Naive thymus-derived CD4-positive, alpha-beta T cell (primary cell): ENCODE results near the gene GALNT13. TPM values are rescaled to one million over a fixed set of nuclear protein-coding genes. Genes with fewer than 3 reads are reported as not detected.

Experiments used
- ATAC-seq: fragments of 150-1000 bp; cut with Tn5 transposase; 2 replicates; pipeline ENCODE4 v1.10.0; 2021; ENCODE audit warnings: mild to moderate bottlenecking, moderate library complexity
- CTCF ChIA-PET: fragments of 350-600 bp; sonication (Branson Sonifier 250); formaldehyde crosslinking; loops from one replicate; lab custom pipeline; 2021; ENCODE audit warnings: antibody characterized with exemption; lab: Charles Lee
- POLR2A ChIA-PET: fragments of 350-600 bp; sonication (Branson Sonifier 250); formaldehyde crosslinking; loops from one replicate; lab custom pipeline; 2021; ENCODE audit warnings: antibody characterized with exemption, inconsistent platforms; lab: Charles Lee
- DNase-seq, 9 donors: peaks; one replicate each; pipeline versions ENCODE4 v3.0.0 to v3.0.0-alpha.2; 2020 to 2022; ENCODE audit warnings: mixed read lengths in 1 of 9
- H3K27ac ChIP-seq: one replicate; pipeline ENCODE4 v1.7.0; 2013; ENCODE audit warnings: mild to moderate bottlenecking, low read depth, low read length, moderate library complexity
- H3K27me3 ChIP-seq, 2 donors: one replicate each; pipeline ENCODE4 v1.7.0; 2013; ENCODE audit warnings: low read length in 2 of 2, mild to moderate bottlenecking in 2 of 2, moderate library complexity in 2 of 2; ENCODE audit not compliant: control insufficient read depth in 2 of 2, insufficient read depth in 2 of 2
- H3K36me3 ChIP-seq, 3 experiments: 1 replicate in 2 of 3; 2 replicates in 1 of 3; pipeline ENCODE4 v1.7.0; 2013; ENCODE audit warnings: low read length in 3 of 3, mild to moderate bottlenecking in 3 of 3, moderate library complexity in 1 of 3; ENCODE audit not compliant: insufficient read depth in 3 of 3, control insufficient read depth in 2 of 3
- H3K4me1 ChIP-seq, 2 donors: one replicate each; pipeline ENCODE4 v1.7.0; 2013; ENCODE audit warnings: low read length in 2 of 2, mild to moderate bottlenecking in 2 of 2, moderate library complexity in 1 of 2; ENCODE audit not compliant: control insufficient read depth in 2 of 2, insufficient read depth in 2 of 2
- H3K4me3 ChIP-seq: 2 replicates; pipeline ENCODE4 v1.7.0; 2013; ENCODE audit warnings: mild to moderate bottlenecking, low read length
- H3K9me3 ChIP-seq, 3 experiments: 1 replicate in 2 of 3; 2 replicates in 1 of 3; pipeline ENCODE4 v1.7.0; 2013; ENCODE audit warnings: low read length in 3 of 3; ENCODE audit not compliant: control insufficient read depth in 2 of 3
- H3K27ac Mint-ChIP-seq, 9 donors: one replicate each; pipeline ENCODE4 v1.8.0; 2020 to 2022; ENCODE audit warnings: mixed read lengths in 9 of 9, mild to moderate bottlenecking in 8 of 9, moderate library complexity in 5 of 9, inconsistent platforms in 2 of 9
- H3K27me3 Mint-ChIP-seq, 5 donors: one replicate each; pipeline ENCODE4 v1.8.0; 2021 to 2022; ENCODE audit warnings: mixed read lengths in 5 of 5, mild to moderate bottlenecking in 1 of 5
- H3K36me3 Mint-ChIP-seq, 5 donors: one replicate each; pipeline ENCODE4 v1.8.0; 2020 to 2022; ENCODE audit warnings: mixed read lengths in 5 of 5, mild to moderate bottlenecking in 3 of 5, inconsistent platforms in 1 of 5
- H3K4me1 Mint-ChIP-seq, 7 donors: one replicate each; pipeline ENCODE4 v1.8.0; 2020 to 2022; ENCODE audit warnings: mixed read lengths in 7 of 7, mild to moderate bottlenecking in 3 of 7, inconsistent platforms in 1 of 7
- H3K4me3 Mint-ChIP-seq, 10 donors: one replicate each; pipeline ENCODE4 v1.8.0; 2020 to 2022; ENCODE audit warnings: mild to moderate bottlenecking in 10 of 10, mixed read lengths in 10 of 10, moderate library complexity in 6 of 10, inconsistent platforms in 2 of 10
- H3K9me3 Mint-ChIP-seq, 11 donors: one replicate each; pipeline ENCODE4 v1.8.0; 2020 to 2022; ENCODE audit warnings: mixed read lengths in 11 of 11, mild to moderate bottlenecking in 4 of 11, inconsistent platforms in 1 of 11, moderate library complexity in 1 of 11
- intact Hi-C, 2 donors: fragments of 100-400 bp; cut with micrococcal nuclease; formaldehyde crosslinking; loops; one replicate each; pipeline ENCODE4 v1.15.1; 2023
- polyA plus RNA-seq, 2 donors: library from polyadenylated mRNA; unstranded; fragments of 300-500 nt; fragmentation: Illumina TruSeq; gene quantifications; one replicate each; pipeline ENCODE4 v1.2.3, GENCODE V29; 2021
- total RNA-seq, 6 experiments: library from RNA in 5 of 6; stranded (reverse) in 5 of 6; gene quantifications; 1 replicate in 5 of 6; 2 replicates in 1 of 6; pipeline ENCODE4 v1.2.3 and lab custom pipeline; 2021 to 2026

GALNT13 gene
- total and polyA plus RNA-seq, 7 experiments from 2014 or later, result 0.44 TPM; not detected in 6

- peaks cover 0 to 20% (median 1%) of the 10 kb centered on the region in 11 donors for H3K9me3 Mint-ChIP-seq
- H3K4me3 ChIP-seq, result no peak overlapping the region
- H3K36me3 ChIP-seq, result no peaks in the 10 kb centered on the region
- no peaks in the 10 kb centered on the region for H3K4me1 ChIP-seq
- no peaks in the 10 kb centered on the region for H3K9me3 ChIP-seq
- ChIA-PET POLR2A (no interaction called here), CTCF (interaction anchor here (0.5 kb wide), 1 partner anchor 71 kb away, joined by 4 read pairs; no protein-coding TSS in a partner anchor)
- H3K4me1 Mint-ChIP-seq, result no peaks in the 10 kb centered on the region
- H3K36me3 Mint-ChIP-seq, result no peaks in the 10 kb centered on the region
- no peaks in the 10 kb centered on the region for H3K27me3 ChIP-seq
- DNase-seq (no peak), ATAC-seq (no peak)
- H3K4me3 Mint-ChIP-seq, result no peak overlapping the region
- H3K27ac ChIP-seq, result no peak overlapping the region
- intact Hi-C loops, result no loop called here
- H3K27me3 Mint-ChIP-seq, result no peaks in the 10 kb centered on the region
- peak overlapping the region in 1 of 9 donors; percentile 56 for H3K27ac Mint-ChIP-seq
These were observed 357.0 kb downstream of the GALNT13 start for GRCh38 chr2:154228566-154229280.

GRCh38 chr2:154229966-154230365, 358.2 kb downstream of the GALNT13 start:
- DNase-seq, result no peak
- Histone ChIP-seq H3K27ac (no peak overlapping the region), H3K4me1 (no peaks in the 10 kb centered on the region), H3K27me3 (no peaks in the 10 kb centered on the region), H3K36me3 (no peaks in the 10 kb centered on the region), H3K9me3 (no peaks in the 10 kb centered on the region), H3K4me3 (no peak overlapping the region)
- ChIA-PET POLR2A (no interaction called here), CTCF (no interaction called here)
- Mint-ChIP-seq H3K4me1 (no peaks in the 10 kb centered on the region), H3K9me3 (peaks cover 0 to 20% (median 2%) of the 10 kb centered on the region in 11 donors), H3K36me3 (no peaks in the 10 kb centered on the region), H3K4me3 (no peak overlapping the region), H3K27me3 (no peaks in the 10 kb centered on the region), H3K27ac (no peak overlapping the region)
- ATAC-seq, result no peak
- intact Hi-C loops, result no loop called here

- ChIA-PET POLR2A (no interaction called here), CTCF (no interaction called here)
- intact Hi-C loops, result no loop called here
- H3K27ac ChIP-seq, result no peak overlapping the region
- ATAC-seq (no peak), DNase-seq (no peak)
- Mint-ChIP-seq H3K4me1 (no peaks in the 10 kb centered on the region), H3K4me3 (no peak overlapping the region), H3K27me3 (no peaks in the 10 kb centered on the region), H3K9me3 (peaks cover 0 to 14% (median 1%) of the 10 kb centered on the region in 11 donors), H3K27ac (no peak overlapping the region), H3K36me3 (no peaks in the 10 kb centered on the region)
- H3K9me3 ChIP-seq, result no peaks in the 10 kb centered on the region
- H3K4me1 ChIP-seq, result no peaks in the 10 kb centered on the region
- H3K4me3 ChIP-seq, result no peak overlapping the region
- H3K27me3 ChIP-seq, result no peaks in the 10 kb centered on the region
- no peaks in the 10 kb centered on the region for H3K36me3 ChIP-seq
These were observed 359.3 kb downstream of the GALNT13 start for GRCh38 chr2:154231021-154231420.

GRCh38 chr2:154233231-154233630, 361.5 kb downstream of the GALNT13 start:
- DNase-seq (no peak), ATAC-seq (no peak)
- Mint-ChIP-seq H3K36me3 (no peaks in the 10 kb centered on the region), H3K27me3 (no peaks in the 10 kb centered on the region), H3K9me3 (peaks cover 0 to 14% (median 1%) of the 10 kb centered on the region in 11 donors), H3K27ac (no peak overlapping the region), H3K4me3 (no peak overlapping the region), H3K4me1 (no peaks in the 10 kb centered on the region)
- intact Hi-C loops, result no loop called here
- Histone ChIP-seq H3K4me1 (no peaks in the 10 kb centered on the region), H3K9me3 (no peaks in the 10 kb centered on the region), H3K4me3 (no peak overlapping the region), H3K27me3 (no peaks in the 10 kb centered on the region), H3K27ac (no peak overlapping the region), H3K36me3 (no peaks in the 10 kb centered on the region)
- ChIA-PET POLR2A (no interaction called here), CTCF (no interaction called here)

GRCh38 chr2:154238252-154238651, 366.5 kb downstream of the GALNT13 start:
- Histone ChIP-seq H3K4me3 (no peak overlapping the region), H3K27me3 (no peaks in the 10 kb centered on the region), H3K9me3 (no peaks in the 10 kb centered on the region), H3K4me1 (no peaks in the 10 kb centered on the region), H3K27ac (no peak overlapping the region), H3K36me3 (no peaks in the 10 kb centered on the region)
- ChIA-PET CTCF (interaction anchor here (0.6 kb wide), 1 partner anchor 14 kb away, joined by 5 read pairs; no protein-coding TSS in a partner anchor), POLR2A (no interaction called here)
- Mint-ChIP-seq H3K4me1 (no peaks in the 10 kb centered on the region), H3K27ac (no peak overlapping the region), H3K4me3 (no peak overlapping the region), H3K9me3 (peaks cover 0 to 8% (median 0%) of the 10 kb centered on the region in 11 donors), H3K36me3 (no peaks in the 10 kb centered on the region), H3K27me3 (no peaks in the 10 kb centered on the region)
- no peak for DNase-seq
- intact Hi-C loops, result no loop called here
- no peak for ATAC-seq

GRCh38 chr2:154240316-154240715, 368.6 kb downstream of the GALNT13 start:
- Histone ChIP-seq H3K27ac (no peak overlapping the region), H3K36me3 (no peaks in the 10 kb centered on the region), H3K4me3 (no peak overlapping the region), H3K4me1 (no peaks in the 10 kb centered on the region), H3K9me3 (no peaks in the 10 kb centered on the region), H3K27me3 (no peaks in the 10 kb centered on the region)
- H3K36me3 Mint-ChIP-seq, result no peaks in the 10 kb centered on the region
- ChIA-PET POLR2A (no interaction called here), CTCF (no interaction called here)
- H3K27me3 Mint-ChIP-seq, result no peaks in the 10 kb centered on the region
- no peaks in the 10 kb centered on the region for H3K4me1 Mint-ChIP-seq
- DNase-seq (no peak), ATAC-seq (no peak)
- H3K4me3 Mint-ChIP-seq, result no peak overlapping the region
- intact Hi-C loops, result no loop called here
- H3K9me3 Mint-ChIP-seq, result no peaks in the 10 kb centered on the region
- H3K27ac Mint-ChIP-seq, result no peak overlapping the region

- ChIA-PET CTCF (no interaction called here), POLR2A (no interaction called here)
- Mint-ChIP-seq H3K36me3 (no peaks in the 10 kb centered on the region), H3K9me3 (no peaks in the 10 kb centered on the region), H3K4me1 (no peaks in the 10 kb centered on the region), H3K27me3 (no peaks in the 10 kb centered on the region), H3K27ac (no peak overlapping the region), H3K4me3 (no peak overlapping the region)
- no peaks in the 10 kb centered on the region for H3K9me3 ChIP-seq
- ATAC-seq, result no peak
- H3K27ac ChIP-seq, result no peak overlapping the region
- no peaks in the 10 kb centered on the region for H3K4me1 ChIP-seq
- H3K27me3 ChIP-seq, result no peaks in the 10 kb centered on the region
- H3K36me3 ChIP-seq, result no peaks in the 10 kb centered on the region
- intact Hi-C loops, result no loop called here
- H3K4me3 ChIP-seq, result no peak overlapping the region
- DNase-seq, result no peak
These were observed 369.2 kb downstream of the GALNT13 start for GRCh38 chr2:154240921-154241379.
